Measurements from ENCODE around the gene BRAP.
"Not testable (repeated sequence)": the region's sequence is repeated elsewhere in the genome, so short reads cannot be mapped to it uniquely, and the experiment has no call there.

The BRAP gene

GRCh38 chr12:111677186-111677585 is 8.6 kb downstream of the BRAP start:
- Histone ChIP-seq H3K27me3 (ENCODE audit: control insufficient read depth, insufficient read depth, low read length) (no peaks in the 10 kb centered on the region), H3K9me3 (ENCODE audit: control insufficient read depth, insufficient read depth, low read length) (no peaks in the 10 kb centered on the region), H3K36me3 (ENCODE audit: control insufficient read depth, insufficient read depth, low read length) (peaks cover 13% of the 10 kb centered on the region; the same call in 1 of the 2 replicates), H3K4me1 (ENCODE audit: control insufficient read depth, insufficient read depth, low read length) (no peaks in the 10 kb centered on the region), H3K4me3 (ENCODE audit: low read length) (no peak overlapping the region), H3K27ac (ENCODE audit: low read length) (no peak overlapping the region)
- WGBS (ENCODE audit: insufficient coverage, insufficient read length): no CpG with 5 or more reads among the region's 5 CpGs
- DNase-seq (ENCODE audit: low read depth, low spot score): no peak

DNA sequence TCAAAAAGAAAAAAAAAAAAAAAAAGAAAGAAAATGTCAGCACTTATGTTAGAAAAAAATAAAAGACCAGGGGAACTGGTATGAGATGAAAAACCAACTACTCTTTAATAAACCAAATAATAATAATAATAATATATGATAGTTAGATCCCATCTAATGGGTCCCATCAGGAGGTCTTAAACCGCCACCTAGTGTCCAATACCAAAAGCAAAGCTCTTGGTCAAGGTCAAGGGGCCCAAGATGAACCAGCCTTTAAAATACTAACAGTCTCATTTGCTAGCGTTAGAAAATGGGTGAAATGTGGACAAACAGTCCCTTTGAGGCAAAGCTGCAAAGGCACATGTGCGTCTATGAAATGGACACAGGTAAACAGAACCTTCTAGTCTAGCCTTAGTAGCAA is 12.3 kb downstream of the BRAP start:
- Histone ChIP-seq H3K4me1 (ENCODE audit: control insufficient read depth, insufficient read depth, low read length) (no peaks in the 10 kb centered on the region), H3K4me3 (ENCODE audit: low read length) (no peak overlapping the region), H3K27me3 (ENCODE audit: control insufficient read depth, insufficient read depth, low read length) (no peaks in the 10 kb centered on the region), H3K9me3 (ENCODE audit: control insufficient read depth, insufficient read depth, low read length) (no peaks in the 10 kb centered on the region), H3K36me3 (ENCODE audit: control insufficient read depth, insufficient read depth, low read length) (peaks cover 17% of the 10 kb centered on the region; the same call in 1 of the 2 replicates), H3K27ac (ENCODE audit: low read length) (no peak overlapping the region)
- no peak for DNase-seq (ENCODE audit: low read depth, low spot score)
- WGBS (ENCODE audit: insufficient coverage, insufficient read length): no CpG with 5 or more reads among the region's 3 CpGs

DNA sequence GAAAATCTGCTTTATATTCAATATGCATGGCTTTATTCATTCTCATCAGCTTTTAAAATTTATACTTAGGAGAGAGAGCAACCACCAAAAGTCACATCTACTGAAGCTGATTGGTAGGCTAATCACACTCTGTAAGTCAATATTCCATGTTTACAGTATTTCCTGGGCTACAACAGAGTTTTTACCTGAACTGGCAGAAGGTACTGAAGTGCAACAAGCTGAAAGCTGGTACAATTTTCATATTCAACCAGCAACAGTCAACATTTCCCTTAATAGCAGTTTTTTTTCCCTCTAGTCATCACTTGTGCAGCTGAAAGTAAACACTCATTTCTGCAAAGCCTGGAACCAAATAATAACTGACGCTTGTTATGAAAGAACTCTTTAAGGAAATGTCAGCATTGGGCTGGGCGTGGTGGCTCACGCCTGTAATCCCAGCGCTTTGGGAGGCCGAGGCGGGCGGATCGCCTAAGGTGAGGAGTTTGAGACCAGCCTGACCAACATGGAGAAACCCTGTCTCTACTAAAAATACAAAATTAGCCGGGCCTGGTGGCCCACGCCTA is 12.9 kb downstream of the BRAP start:
- no peaks in the 10 kb centered on the region for H3K4me1 ChIP-seq (ENCODE audit: control insufficient read depth, insufficient read depth, low read length)
- no peak overlapping the region for H3K27ac ChIP-seq (ENCODE audit: low read length)
- no peak overlapping the region for H3K4me3 ChIP-seq (ENCODE audit: low read length)
- WGBS (ENCODE audit: insufficient coverage, insufficient read length): no CpG with 5 or more reads among the region's 10 CpGs
- no peak for DNase-seq (ENCODE audit: low read depth, low spot score)
- H3K36me3 ChIP-seq (ENCODE audit: control insufficient read depth, insufficient read depth, low read length): peaks cover 15% of the 10 kb centered on the region; the same call in 1 of the 2 replicates
- H3K27me3 ChIP-seq (ENCODE audit: control insufficient read depth, insufficient read depth, low read length): no peaks in the 10 kb centered on the region
- no peaks in the 10 kb centered on the region for H3K9me3 ChIP-seq (ENCODE audit: control insufficient read depth, insufficient read depth, low read length)

DNA sequence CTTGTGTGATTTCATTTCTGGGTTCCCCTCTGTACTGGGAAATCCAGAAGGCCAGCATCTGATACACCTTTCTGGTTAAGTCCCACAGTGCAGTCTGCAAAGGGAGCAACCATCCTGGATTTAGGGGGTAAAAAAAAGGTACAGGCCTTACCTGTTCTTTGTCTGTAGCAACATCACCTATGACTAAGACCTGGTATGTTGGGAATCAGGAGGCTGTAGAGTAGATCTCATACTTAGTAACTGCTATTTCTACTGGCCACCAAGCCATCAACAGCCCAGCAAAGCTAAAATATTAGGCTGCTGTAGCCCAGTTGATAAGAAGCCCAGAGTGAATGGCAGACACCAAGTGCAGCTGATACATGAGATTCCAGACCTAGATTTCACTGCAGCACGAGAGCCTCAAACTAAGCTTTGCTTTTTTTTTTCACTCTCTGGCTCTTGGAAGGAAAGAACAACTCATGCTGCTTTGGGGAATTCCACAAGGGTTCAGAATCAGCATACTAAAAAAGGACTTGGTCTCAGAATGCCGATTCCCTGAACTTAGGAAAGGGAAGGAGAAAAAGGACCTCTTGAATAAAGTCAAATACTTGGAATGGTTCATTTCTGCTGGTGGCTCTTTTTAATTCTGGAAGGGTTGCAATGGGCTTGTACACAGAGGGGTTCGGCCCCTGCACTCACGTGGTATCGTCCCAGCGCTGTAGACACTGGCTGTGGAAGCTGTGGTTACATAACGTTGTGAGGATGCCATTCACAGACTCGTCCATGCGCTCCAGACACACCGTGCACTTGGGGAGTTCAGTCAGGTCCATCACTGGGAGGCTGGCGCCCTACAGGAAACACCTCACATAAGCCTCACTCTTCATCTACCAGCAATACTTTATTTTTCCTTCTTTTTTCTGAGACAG is 20.5 kb downstream of the BRAP start:
- Histone ChIP-seq H3K9me3 (ENCODE audit: control insufficient read depth, insufficient read depth, low read length) (no peaks in the 10 kb centered on the region), H3K27ac (ENCODE audit: low read length) (no peak overlapping the region), H3K4me3 (ENCODE audit: low read length) (no peak overlapping the region), H3K36me3 (ENCODE audit: control insufficient read depth, insufficient read depth, low read length) (peaks cover 10% of the 10 kb centered on the region; the same call in 1 of the 2 replicates), H3K4me1 (ENCODE audit: control insufficient read depth, insufficient read depth, low read length) (no peaks in the 10 kb centered on the region), H3K27me3 (ENCODE audit: control insufficient read depth, insufficient read depth, low read length) (no peaks in the 10 kb centered on the region)
- no peak for DNase-seq (ENCODE audit: low read depth, low spot score)
- no CpG with 5 or more reads among the region's 11 CpGs for WGBS (ENCODE audit: insufficient coverage, insufficient read length)

DNA sequence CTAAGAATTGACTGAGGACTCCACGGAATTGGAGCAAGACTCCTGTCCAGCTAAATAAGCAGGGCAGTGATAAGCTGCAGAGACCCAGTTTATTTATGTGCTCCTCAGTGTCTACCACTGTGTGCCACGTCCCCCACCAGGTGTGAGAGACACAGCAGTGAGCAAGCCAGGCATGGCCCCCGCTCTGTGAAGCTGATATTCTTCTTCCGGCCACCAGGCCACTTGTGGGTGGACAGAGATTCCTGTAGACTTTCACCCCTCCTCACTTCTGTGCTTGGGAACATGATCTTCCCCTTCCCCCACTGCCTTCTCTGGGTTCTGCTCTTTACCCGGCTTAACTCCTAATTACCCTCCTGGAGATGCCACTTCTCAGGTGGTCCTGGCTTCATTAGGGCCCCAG is 21.3 kb downstream of the BRAP start:
- WGBS (ENCODE audit: insufficient coverage, insufficient read length): no CpG with 5 or more reads among the region's 5 CpGs
- peaks cover 6% of the 10 kb centered on the region; the same call in 1 of the 2 replicates for H3K36me3 ChIP-seq (ENCODE audit: control insufficient read depth, insufficient read depth, low read length)

DNA sequence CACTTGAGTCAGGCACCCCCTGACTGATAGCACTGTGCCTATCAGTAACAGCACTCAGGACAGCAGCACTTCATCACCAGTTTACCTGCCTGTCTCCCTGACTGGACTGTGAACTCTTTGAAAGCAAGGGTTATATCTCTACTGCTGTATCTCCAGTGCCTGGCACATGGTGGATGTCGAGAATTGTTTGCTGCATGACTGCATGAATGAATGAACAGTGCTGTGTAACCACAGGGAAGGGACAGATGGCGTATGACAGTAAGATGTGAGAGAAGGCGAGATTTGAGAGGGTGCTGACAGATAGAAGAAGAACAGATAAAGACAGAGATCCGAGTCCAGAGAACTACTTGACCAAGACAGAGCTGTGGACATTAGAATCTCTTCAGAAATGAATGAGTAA is 29.7 kb downstream of the BRAP start:
- Histone ChIP-seq H3K9me3 (ENCODE audit: control insufficient read depth, insufficient read depth, low read length) (no peaks in the 10 kb centered on the region), H3K27me3 (ENCODE audit: control insufficient read depth, insufficient read depth, low read length) (no peaks in the 10 kb centered on the region), H3K27ac (ENCODE audit: low read length) (no peak overlapping the region), H3K36me3 (ENCODE audit: control insufficient read depth, insufficient read depth, low read length) (peaks cover 6% of the 10 kb centered on the region; the same call in 1 of the 2 replicates), H3K4me3 (ENCODE audit: low read length) (no peak overlapping the region), H3K4me1 (ENCODE audit: control insufficient read depth, insufficient read depth, low read length) (no peaks in the 10 kb centered on the region)
- no peak for DNase-seq (ENCODE audit: low read depth, low spot score)
- WGBS (ENCODE audit: insufficient coverage, insufficient read length): no CpG with 5 or more reads among the region's 4 CpGs

More for the DNA sequence above, 21.3 kb downstream of the BRAP start:
- no peaks in the 10 kb centered on the region for H3K9me3 ChIP-seq (ENCODE audit: control insufficient read depth, insufficient read depth, low read length)
- H3K4me3 ChIP-seq (ENCODE audit: low read length): no peak overlapping the region
- H3K27me3 ChIP-seq (ENCODE audit: control insufficient read depth, insufficient read depth, low read length): no peaks in the 10 kb centered on the region
- H3K27ac ChIP-seq (ENCODE audit: low read length): no peak overlapping the region
- H3K4me1 ChIP-seq (ENCODE audit: control insufficient read depth, insufficient read depth, low read length): no peaks in the 10 kb centered on the region
- DNase-seq (ENCODE audit: low read depth, low spot score): no peak

DNA sequence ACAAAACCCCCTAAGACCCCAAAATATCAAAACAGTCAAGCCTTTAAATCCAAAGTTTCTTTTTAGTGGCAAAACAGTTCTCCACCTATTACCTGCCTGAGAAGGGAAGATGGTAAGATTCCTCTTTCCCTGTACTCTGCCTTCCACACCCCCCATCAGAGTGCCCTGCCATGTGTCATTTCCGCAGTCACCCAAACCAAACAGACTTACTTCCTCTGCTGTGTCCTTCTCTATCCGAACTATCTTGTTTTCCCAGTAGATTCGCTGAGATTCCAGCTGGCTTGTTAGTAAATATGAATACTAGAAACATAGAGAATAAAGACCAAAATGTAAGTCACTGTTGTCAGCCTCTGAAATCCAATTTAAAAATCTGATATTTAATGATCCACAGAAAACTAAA is 30.4 kb downstream of the BRAP start:
- DNase-seq (ENCODE audit: low read depth, low spot score): no peak
- peaks cover 6% of the 10 kb centered on the region; the same call in 1 of the 2 replicates for H3K36me3 ChIP-seq (ENCODE audit: control insufficient read depth, insufficient read depth, low read length)
- no peaks in the 10 kb centered on the region for H3K27me3 ChIP-seq (ENCODE audit: control insufficient read depth, insufficient read depth, low read length)
- no CpG with 5 or more reads among the region's 3 CpGs for WGBS (ENCODE audit: insufficient coverage, insufficient read length)
- no peaks in the 10 kb centered on the region for H3K4me1 ChIP-seq (ENCODE audit: control insufficient read depth, insufficient read depth, low read length)
- no peak overlapping the region for H3K4me3 ChIP-seq (ENCODE audit: low read length)
- H3K9me3 ChIP-seq (ENCODE audit: control insufficient read depth, insufficient read depth, low read length): no peaks in the 10 kb centered on the region
- no peak overlapping the region for H3K27ac ChIP-seq (ENCODE audit: low read length)

DNA sequence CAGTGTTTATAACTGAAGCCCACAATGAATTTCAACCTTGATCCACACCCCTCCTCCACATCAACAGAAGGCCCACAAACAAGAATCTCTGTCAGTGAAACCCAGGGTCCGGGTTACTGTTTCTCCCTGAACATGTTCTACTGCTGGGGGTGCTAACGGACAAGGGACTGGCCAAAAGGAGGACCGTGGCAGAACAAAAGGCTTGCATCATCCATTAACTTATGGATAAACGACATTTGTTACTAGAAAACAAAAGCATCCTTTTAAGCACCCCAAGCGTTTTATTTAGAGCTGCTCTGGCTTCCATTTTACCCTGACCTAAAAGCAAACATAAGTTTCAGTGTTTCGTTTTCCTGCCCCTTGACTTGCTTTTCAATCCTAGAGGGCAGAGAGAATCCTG is 32.2 kb downstream of the BRAP start:
- H3K36me3 ChIP-seq (ENCODE audit: control insufficient read depth, insufficient read depth, low read length): peaks cover 13% of the 10 kb centered on the region; the same call in 1 of the 2 replicates
- H3K9me3 ChIP-seq (ENCODE audit: control insufficient read depth, insufficient read depth, low read length): no peaks in the 10 kb centered on the region
- no peak for DNase-seq (ENCODE audit: low read depth, low spot score)
- H3K27me3 ChIP-seq (ENCODE audit: control insufficient read depth, insufficient read depth, low read length): no peaks in the 10 kb centered on the region
- no peak overlapping the region for H3K27ac ChIP-seq (ENCODE audit: low read length)
- H3K4me3 ChIP-seq (ENCODE audit: low read length): no peak overlapping the region
- WGBS (ENCODE audit: insufficient coverage, insufficient read length): no CpG with 5 or more reads among the region's 6 CpGs
- H3K4me1 ChIP-seq (ENCODE audit: control insufficient read depth, insufficient read depth, low read length): no peaks in the 10 kb centered on the region

DNA sequence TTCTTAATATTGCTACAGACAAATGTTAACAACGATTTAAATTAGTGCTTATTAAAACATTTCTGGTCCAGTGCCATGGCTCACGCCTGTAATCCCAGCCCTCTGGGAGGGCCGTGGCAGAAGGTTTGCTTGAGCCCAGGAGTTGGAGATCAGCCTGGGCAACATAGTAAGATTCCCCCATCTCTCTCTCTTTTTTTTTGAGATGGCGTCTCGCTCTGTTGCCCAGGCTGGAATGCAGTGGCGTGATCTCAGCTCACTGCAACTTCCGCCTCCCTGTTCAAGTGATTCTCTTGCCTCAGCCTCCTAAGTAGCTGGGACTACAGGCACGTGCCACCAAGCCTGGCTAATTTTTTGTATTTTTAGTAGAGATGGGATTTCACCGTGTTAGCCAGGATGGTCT is 33.2 kb downstream of the BRAP start:
- H3K27me3 ChIP-seq (ENCODE audit: control insufficient read depth, insufficient read depth, low read length); H3K27ac ChIP-seq (ENCODE audit: low read length); H3K4me3 ChIP-seq (ENCODE audit: low read length); DNase-seq (ENCODE audit: low read depth, low spot score); H3K9me3 ChIP-seq (ENCODE audit: control insufficient read depth, insufficient read depth, low read length); H3K4me1 ChIP-seq (ENCODE audit: control insufficient read depth, insufficient read depth, low read length): not testable (repeated sequence)
- WGBS (ENCODE audit: insufficient coverage, insufficient read length): no CpG with 5 or more reads among the region's 9 CpGs
- peaks cover 14% of the 10 kb centered on the region; the same call in 1 of the 2 replicates for H3K36me3 ChIP-seq (ENCODE audit: control insufficient read depth, insufficient read depth, low read length)

- Histone ChIP-seq H3K4me3 (ENCODE audit: low read length) (no peak overlapping the region), H3K4me1 (ENCODE audit: control insufficient read depth, insufficient read depth, low read length) (no peaks in the 10 kb centered on the region), H3K27me3 (ENCODE audit: control insufficient read depth, insufficient read depth, low read length) (no peaks in the 10 kb centered on the region), H3K36me3 (ENCODE audit: control insufficient read depth, insufficient read depth, low read length) (peaks cover 14% of the 10 kb centered on the region; the same call in 1 of the 2 replicates), H3K9me3 (ENCODE audit: control insufficient read depth, insufficient read depth, low read length) (no peaks in the 10 kb centered on the region), H3K27ac (ENCODE audit: low read length) (no peak overlapping the region)
- WGBS (ENCODE audit: insufficient coverage, insufficient read length): no CpG with 5 or more reads among the region's 7 CpGs
- no peak for DNase-seq (ENCODE audit: low read depth, low spot score)
Observed at GRCh38 chr12:111650912-111651311, 34.8 kb downstream of the BRAP start.

All from iPS DF 6.9 (cell line).